DOHH2 (cell line): Measurements from ENCODE around the gene SH3BP5L.
A peak's percentile ranks its signal among the peaks of the same experiment; 100 is the strongest.

Experiments
- H3F3A ChIP-seq: fragments of 200-600 bp; sonication (generic), shearing (Covaris generic); 2 replicates; pipeline ENCODE4 v1.6.0; 2016; ENCODE audit warnings: antibody characterized with exemption, mild to moderate bottlenecking; ENCODE audit not compliant: control insufficient read depth, insufficient read depth
- H3K27ac ChIP-seq: fragments of 200-600 bp; sonication (generic); 2 replicates; pipeline ENCODE4 v1.5.1; 2014; ENCODE audit warnings: low read depth, mild to moderate bottlenecking, low read length, moderate library complexity
- H3K27me3 ChIP-seq: fragments of 200-600 bp; sonication (generic); 2 replicates; pipeline ENCODE4 v1.6.1; 2014; ENCODE audit warnings: mild to moderate bottlenecking, low read length, mixed read lengths; ENCODE audit not compliant: control insufficient read depth
- H3K36me3 ChIP-seq: fragments of 200-600 bp; sonication (generic); 2 replicates; pipeline ENCODE4 v1.6.1; 2014; ENCODE audit warnings: mild to moderate bottlenecking, low read length, moderate library complexity, mixed read lengths; ENCODE audit not compliant: control insufficient read depth
- H3K4me1 ChIP-seq: fragments of 200-600 bp; sonication (generic); 2 replicates; pipeline ENCODE4 v1.6.1; 2014; ENCODE audit warnings: mild to moderate bottlenecking, low read length, mixed read lengths; ENCODE audit not compliant: control insufficient read depth
- H3K4me2 ChIP-seq: fragments of 200-600 bp; sonication (generic); 2 replicates; pipeline ENCODE4 v1.6.0; 2014; ENCODE audit warnings: mild to moderate bottlenecking, low read length, moderate library complexity
- H3K4me3 ChIP-seq: fragments of 200-600 bp; sonication (generic); 2 replicates; pipeline ENCODE4 v1.5.1; 2014; ENCODE audit warnings: mild to moderate bottlenecking, low read length, mixed read lengths
- H3K79me2 ChIP-seq: fragments of 200-600 bp; sonication (generic); 2 replicates; pipeline ENCODE4 v1.6.1; 2014; ENCODE audit warnings: mild to moderate bottlenecking, low read length, mixed read lengths; ENCODE audit not compliant: control insufficient read depth
- H3K9me2 ChIP-seq: fragments of 200-600 bp; sonication (generic); replicated peaks from 2 replicates; pipeline ENCODE4 v1.6.1; 2014; ENCODE audit warnings: mild to moderate bottlenecking, low read length, mixed read lengths; ENCODE audit not compliant: control insufficient read depth
- H3K9me3 ChIP-seq: fragments of 200-600 bp; sonication (generic); 2 replicates; pipeline ENCODE4 v1.6.1; 2014; ENCODE audit warnings: antibody characterized with exemption, low read length, mixed read lengths; ENCODE audit not compliant: control insufficient read depth, insufficient read depth
- H4K20me1 ChIP-seq: fragments of 200-600 bp; sonication (generic); 2 replicates; pipeline ENCODE4 v1.6.0; 2014; ENCODE audit warnings: low read depth, mild to moderate bottlenecking, antibody characterized with exemption, low read length, moderate library complexity; ENCODE audit not compliant: control insufficient read depth, insufficient read depth
- CTCF ChIP-seq: fragments of 200-600 bp; sonication (generic); IDR thresholded peaks from one replicate; pipeline ENCODE4 v1.5.1; 2014; ENCODE audit warnings: antibody characterized with exemption, mild to moderate bottlenecking, low read depth, low read length; ENCODE audit not compliant: poor library complexity, severe bottlenecking
- EZH2phosphoT487 ChIP-seq: fragments of 200-600 bp; sonication (generic); IDR thresholded peaks from 2 replicates; pipeline ENCODE4 v1.6.1; 2017; ENCODE audit warnings: borderline replicate concordance, mild to moderate bottlenecking, antibody characterized with exemption, low read length, moderate library complexity, mixed read lengths

Gene SH3BP5L

GRCh38 chr1:248813546-248813945 lies 12.2 kb downstream of the SH3BP5L start:
- Histone ChIP-seq H3K9me3 (no peaks in the 10 kb centered on the region), H3F3A (no peaks in the 10 kb centered on the region), H3K27ac (no peak overlapping the region), H4K20me1 (no peaks in the 10 kb centered on the region), H3K9me2 (no peaks in the 10 kb centered on the region), H3K27me3 (no peaks in the 10 kb centered on the region), H3K4me2 (no peak overlapping the region), H3K4me3 (no peak overlapping the region), H3K4me1 (no peaks in the 10 kb centered on the region), H3K79me2 (peaks cover 2% of the 10 kb centered on the region; the same call in 1 of the 2 replicates), H3K36me3 (peaks cover 33% of the 10 kb centered on the region)
- TF ChIP-seq CTCF (no peak), EZH2phosphoT487 (no peak)

- peaks cover 33% of the 10 kb centered on the region for H3K36me3 ChIP-seq
- no peaks in the 10 kb centered on the region for H4K20me1 ChIP-seq
- H3K79me2 ChIP-seq = no peaks in the 10 kb centered on the region
- no peak for TF ChIP-seq CTCF
- no peak for TF ChIP-seq EZH2phosphoT487
- H3K27me3 ChIP-seq = no peaks in the 10 kb centered on the region
- H3K27ac ChIP-seq = no peak overlapping the region
- H3K4me2 ChIP-seq = no peak overlapping the region
- H3K4me1 ChIP-seq = no peaks in the 10 kb centered on the region
- H3F3A ChIP-seq = no peaks in the 10 kb centered on the region
- no peaks in the 10 kb centered on the region for H3K9me2 ChIP-seq
- H3K4me3 ChIP-seq = no peak overlapping the region
- H3K9me3 ChIP-seq = no peaks in the 10 kb centered on the region
These were observed 12.8 kb downstream of the SH3BP5L start for GRCh38 chr1:248812736-248813425.

GRCh38 chr1:248811514-248812490 lies 13.9 kb downstream of the SH3BP5L start:
- Histone ChIP-seq H3K27ac (no peak overlapping the region), H3K79me2 (no peaks in the 10 kb centered on the region), H3K4me1 (peaks cover 2% of the 10 kb centered on the region), H3K27me3 (no peaks in the 10 kb centered on the region), H4K20me1 (no peaks in the 10 kb centered on the region), H3K4me2 (no peak overlapping the region), H3K9me2 (no peaks in the 10 kb centered on the region), H3K4me3 (no peak overlapping the region), H3K36me3 (peaks cover 32% of the 10 kb centered on the region), H3F3A (no peaks in the 10 kb centered on the region), H3K9me3 (no peaks in the 10 kb centered on the region)
- TF ChIP-seq EZH2phosphoT487 = no peak
- peak; percentile 24 for TF ChIP-seq CTCF
